HG03135 (cell line): Measurements from ENCODE around the gene L3MBTL4.
"Not testable (repeated sequence)": the region's sequence is repeated elsewhere in the genome, so short reads cannot be mapped to it uniquely, and the experiment has no call there.

Experiments used
- ATAC-seq: cut with Tn5 transposase; IDR thresholded peaks from one replicate; pipeline ENCODE4 v1.9.1; 2021; ENCODE audit warnings: mild to moderate bottlenecking, moderate library complexity; ENCODE audit not compliant: unreplicated experiment

L3MBTL4 gene

DNA sequence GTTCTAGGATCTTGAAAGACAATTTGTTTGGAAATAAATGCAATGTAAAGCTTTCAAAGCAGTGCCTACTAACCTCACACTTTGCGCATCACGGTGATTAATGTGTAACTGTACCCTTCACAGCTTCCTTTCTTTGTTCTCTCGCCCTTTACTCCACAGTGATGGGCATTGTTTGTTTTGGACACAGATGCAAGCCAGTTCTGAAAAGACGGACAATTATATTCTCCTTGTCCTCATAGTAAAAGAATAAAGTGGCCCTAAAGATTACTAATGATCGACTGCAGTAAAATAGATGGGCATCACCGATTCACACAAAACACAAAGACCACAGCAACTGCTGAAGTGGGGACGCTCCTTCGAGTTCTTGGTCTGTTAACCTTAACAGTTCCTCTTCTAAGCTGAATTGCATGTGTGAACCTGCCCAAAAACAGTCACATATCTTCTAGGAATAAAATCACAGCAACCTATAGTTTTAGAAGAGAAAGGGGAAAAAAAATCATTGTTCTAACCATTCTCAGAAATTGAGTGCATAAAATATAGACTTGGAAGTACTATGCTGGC lies 7.7 kb downstream of the L3MBTL4 start:
- no peak for ATAC-seq

DNA sequence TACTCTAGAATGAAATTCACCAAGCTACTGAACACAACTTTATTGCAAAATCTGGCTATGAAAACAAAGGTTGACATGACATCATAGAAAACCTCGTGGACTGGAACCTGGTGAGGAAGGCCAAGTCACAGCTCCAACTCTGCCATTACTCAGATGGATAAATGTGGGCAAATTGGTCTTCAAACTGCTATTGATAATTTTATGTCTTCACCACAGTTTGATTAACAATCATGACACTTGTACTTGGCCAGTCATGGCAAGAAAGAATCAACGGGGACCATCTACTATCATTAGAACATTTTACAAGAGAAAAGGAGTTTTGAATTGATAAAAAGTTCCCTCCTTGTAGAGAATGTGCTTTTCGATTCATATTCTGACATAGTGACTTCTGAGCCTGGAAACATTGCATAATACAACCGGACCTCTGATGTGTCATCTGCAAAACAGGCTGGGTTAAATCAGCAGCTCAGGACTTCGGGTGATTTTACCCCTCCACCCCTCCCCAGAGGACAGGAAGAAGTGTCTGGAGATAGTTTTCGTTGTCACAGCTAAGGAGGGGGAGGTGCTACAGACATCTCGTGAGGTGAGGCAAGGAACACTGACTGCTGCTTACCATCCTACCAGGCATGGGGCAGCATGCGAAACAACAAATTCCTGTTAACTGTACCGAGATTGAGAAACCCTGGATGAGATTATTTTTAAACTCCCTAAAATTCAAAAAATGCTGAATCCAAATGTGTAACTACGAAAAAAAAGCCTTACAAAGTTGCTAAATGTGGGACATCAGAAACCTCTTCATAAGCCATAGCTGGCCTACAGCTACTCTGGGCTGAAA lies 8.4 kb downstream of the L3MBTL4 start:
- no peak for ATAC-seq

DNA sequence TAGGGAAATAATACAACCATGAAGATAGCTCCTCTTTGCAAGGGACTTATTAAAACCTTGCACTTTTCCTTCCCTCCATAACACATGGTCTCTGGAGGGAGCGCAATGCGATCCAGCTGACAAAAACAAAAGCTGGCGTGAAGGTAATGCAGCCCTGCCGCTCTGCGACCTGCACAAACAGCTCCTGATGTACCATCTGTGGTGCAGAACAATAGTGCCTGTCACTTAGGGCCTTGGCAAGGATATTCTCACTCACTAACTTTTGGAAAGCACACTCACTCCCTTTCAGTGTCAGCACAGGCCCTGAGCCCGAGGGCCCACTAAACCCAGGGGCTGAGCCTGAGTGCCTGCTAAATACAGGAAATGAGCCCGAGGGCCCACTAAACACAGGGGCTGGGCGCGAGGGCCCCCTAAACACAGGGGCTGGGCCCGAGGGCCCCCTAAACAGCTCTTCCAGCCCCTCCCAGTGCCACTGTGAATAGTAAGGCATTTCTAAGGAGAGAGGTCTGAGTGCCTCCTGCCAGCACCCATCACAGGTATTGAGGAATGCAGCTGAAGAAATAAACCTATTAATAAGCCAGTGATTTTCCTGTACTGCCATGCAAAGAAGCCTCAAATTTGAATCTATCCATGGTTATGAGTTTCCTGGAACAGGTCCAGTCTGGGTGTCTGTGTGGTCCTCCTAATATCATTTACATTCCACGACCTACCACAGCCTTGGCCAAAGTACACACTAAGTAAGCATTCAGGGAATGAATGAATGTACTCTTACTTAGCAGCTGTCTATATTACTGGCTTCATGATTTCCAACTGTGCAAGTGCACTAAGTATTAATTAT lies 9.3 kb downstream of the L3MBTL4 start:
- ATAC-seq, result no peak

DNA sequence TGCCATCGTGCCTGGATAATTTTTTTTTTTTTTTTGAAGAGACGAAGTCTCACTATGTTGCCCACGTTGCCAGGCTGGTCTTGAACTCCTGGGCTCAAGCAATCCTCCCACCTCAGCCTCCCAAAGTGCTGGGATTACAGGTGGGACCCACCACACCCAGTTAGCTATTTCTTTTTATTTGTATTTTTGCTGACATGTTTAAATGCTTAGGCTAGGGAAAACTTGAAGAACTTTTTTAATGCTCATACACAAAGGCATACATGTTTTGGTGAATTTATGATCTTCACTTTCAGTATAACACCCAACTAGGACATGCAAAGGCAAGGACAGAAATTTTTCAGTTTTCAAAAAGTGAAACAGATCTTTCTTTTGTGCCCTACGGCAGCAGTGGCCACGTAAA lies 9.9 kb downstream of the L3MBTL4 start:
- ATAC-seq, result no peak

DNA sequence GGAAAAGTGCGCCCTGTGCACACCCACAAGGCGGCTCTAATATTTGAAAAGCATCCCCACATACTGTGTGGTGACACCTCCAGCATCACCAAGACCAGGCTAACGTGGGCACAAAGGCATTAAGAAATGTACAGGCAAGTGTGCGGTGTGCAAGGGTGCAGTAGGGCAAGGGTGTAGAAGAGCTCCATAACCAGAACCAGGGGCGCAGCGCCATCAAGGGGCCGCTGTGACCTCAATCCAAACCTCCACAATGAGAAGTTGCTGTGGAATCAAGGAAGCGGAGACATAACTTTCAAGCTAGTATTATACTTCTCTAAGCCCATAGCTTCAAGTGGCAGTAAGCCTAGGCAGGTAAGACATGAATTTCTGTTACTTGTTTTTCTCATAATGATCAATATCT lies 13.0 kb downstream of the L3MBTL4 start:
- ATAC-seq, result no peak

DNA sequence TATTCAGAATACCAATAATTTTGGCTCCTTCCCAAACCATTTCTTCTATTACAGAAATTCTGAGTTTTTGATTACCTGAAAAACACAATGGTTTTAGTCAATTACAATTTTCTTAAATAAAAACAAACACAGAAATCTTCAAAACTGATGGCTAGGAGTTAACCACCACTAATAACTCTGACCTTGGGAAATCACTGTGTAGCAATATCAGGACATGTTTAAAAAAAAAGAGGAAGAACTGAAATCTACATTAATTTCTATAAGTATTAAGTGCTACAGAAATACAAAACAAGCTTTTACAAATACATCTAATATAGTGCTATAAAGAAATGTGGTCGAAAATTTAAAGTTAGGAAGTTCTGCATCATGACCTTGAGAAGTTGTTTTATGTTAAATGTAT lies 14.9 kb downstream of the L3MBTL4 start:
- no peak for ATAC-seq

DNA sequence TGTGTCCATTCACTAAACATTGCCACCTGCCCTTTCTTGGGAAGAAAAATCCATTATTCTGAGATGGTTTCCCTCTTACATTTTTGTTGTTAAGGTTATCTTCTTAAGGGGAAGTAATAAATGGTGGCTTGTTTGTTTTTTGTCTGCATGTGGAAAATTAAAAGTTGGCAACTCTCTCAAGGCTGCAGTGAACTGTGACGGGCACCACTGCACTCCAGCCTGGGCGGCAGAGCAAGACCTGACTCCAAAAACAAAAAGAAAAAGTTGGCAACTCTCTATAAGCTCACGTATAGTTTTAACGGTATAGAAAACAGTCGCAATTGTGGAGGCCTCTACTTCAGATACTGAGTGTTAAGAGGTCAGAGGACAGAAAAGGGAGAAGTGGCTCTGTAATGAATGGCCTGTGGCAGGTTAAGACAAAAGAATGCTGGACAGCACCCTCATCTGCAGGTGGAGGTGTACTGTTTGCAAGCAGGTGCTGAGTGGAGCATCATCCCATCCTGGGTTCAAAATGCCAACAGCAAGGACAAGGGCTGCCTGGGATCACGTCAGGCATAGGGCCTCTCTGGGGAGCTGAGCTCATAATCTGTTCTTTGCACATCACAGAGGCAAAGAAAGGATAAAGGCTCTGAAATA lies 16.7 kb downstream of the L3MBTL4 start:
- no peak for ATAC-seq

DNA sequence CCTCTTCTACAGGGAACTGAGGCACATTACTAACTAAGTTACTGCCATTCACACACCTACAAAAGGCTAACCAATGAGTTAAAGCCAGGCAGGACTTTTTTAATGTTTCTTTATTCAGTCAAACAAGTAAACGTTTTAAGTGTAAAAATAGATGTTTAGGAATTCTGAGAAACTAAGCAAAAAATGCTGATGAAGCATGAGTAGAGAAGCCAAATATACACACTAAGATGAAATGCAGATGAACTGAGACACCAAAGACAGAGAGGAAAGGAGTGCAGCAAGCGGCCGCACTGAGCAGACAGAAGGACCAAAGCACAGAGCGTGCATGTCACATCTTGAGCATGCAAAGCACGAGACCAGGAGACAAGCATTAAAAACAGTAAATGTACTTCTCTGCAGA lies 17.9 kb downstream of the L3MBTL4 start:
- no peak for ATAC-seq

DNA sequence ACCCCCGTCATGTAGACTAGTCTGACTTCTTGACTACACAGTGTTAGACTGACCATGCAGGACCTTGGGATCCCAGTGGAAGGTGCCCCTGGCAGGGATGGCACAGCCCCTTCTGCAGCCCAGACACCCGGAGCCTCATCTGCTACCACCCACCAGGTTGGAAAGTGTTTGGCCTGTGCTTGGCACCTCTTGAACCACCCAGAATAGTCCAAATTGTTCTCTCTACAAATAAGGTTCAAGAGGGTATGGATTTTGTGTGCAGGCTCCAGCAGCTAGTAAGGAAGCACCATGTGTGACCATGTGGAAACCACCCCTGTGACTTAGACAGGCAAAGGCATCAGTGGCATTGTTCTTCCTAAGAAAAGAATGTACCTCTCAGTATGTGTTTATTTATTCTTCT lies 18.4 kb downstream of the L3MBTL4 start:
- ATAC-seq, result no peak

DNA sequence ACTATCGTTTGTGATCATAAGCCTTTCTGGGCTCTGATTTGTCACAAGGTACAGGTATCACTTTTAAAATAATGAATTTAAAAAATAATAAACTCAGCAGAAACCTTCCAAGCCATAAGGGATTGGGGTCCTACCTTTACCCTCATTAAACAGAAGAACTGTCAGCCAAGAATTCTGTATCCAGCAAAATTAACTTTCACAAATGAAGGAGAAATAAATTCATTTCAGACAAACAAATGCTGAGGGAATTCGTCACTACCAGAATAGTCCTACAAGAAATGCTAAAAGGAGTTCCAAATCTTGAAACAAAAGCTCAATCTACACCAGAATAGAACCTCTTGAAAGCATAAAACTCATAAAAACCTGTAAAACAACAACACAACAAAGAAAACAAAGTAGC lies 25.7 kb downstream of the L3MBTL4 start:
- no peak for ATAC-seq

DNA sequence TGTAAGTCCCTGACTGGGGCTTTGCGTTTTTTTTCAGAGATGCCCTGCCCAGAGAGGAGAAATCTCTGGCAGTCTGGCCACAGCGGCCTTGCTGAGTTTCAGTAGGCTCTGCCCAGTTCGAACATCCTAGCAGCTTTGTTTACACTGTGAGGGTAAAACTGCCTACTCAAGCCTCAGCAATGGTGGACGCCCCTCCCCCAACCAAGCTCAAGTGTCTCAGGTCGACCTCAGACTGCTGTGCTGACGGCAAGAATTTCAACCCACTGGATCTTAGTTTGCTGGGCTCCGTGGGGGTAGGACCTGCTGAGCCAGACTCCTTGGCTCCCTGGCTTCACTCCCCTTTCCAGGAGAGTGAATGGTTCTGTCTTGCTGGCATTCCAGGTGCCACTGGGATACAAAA lies 31.7 kb downstream of the L3MBTL4 start:
- ATAC-seq, result no peak

DNA sequence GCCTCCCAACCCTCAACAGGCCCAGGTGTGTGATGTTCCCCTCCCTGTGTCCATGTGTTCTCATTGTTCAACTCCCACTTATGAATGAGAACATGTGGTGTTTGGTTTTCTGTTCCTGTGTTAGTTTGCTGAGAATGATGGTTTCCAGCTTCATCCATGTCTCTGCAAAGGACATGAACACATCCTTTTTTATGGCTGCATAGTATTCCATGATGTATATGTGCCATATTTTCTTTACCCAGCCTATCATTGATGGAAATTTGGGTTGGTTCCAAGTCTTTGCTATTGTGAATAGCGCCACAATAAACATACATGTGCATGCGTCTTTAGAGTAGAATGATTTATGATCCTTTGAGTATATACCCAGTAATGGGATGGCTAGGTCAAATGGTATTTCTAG lies 37.2 kb downstream of the L3MBTL4 start:
- ATAC-seq, result not testable (repeated sequence)

DNA sequence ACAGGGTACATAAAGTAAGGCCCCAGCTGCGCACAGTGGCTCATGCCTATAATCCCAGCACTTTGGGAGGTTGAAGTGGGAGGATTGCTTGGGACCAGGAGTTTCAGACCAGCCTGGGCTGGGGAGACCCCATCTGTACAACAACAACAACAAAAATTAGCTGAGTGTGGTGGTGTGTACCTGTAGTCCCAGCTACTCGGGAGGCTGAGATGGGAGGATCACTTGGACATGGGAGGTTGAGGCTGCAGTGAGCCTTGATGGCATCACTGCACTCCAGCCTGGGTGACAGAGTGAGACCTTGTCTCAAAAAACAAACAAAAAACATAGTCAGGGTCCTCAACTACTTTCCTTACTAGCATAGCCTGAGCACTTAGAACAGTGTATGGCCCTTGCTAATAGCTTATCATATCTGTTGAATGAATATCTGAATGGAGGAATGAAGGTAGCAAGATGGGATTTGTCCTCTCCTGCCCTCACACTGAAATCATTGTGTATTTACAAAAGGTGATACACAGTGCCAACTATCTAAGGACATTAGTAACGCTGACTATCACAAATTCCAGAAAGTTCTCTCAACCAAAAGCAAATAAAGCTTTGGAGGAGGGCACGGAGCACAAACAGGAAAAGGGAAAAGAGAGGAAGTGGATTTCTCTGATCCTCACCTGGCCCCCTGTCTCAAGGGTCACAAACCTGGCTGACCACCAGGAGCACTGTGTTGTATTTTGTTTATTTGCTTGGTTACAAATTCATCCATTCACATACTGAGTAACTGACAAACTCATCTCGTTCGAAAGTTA lies 38.1 kb downstream of the L3MBTL4 start:
- no peak for ATAC-seq

DNA sequence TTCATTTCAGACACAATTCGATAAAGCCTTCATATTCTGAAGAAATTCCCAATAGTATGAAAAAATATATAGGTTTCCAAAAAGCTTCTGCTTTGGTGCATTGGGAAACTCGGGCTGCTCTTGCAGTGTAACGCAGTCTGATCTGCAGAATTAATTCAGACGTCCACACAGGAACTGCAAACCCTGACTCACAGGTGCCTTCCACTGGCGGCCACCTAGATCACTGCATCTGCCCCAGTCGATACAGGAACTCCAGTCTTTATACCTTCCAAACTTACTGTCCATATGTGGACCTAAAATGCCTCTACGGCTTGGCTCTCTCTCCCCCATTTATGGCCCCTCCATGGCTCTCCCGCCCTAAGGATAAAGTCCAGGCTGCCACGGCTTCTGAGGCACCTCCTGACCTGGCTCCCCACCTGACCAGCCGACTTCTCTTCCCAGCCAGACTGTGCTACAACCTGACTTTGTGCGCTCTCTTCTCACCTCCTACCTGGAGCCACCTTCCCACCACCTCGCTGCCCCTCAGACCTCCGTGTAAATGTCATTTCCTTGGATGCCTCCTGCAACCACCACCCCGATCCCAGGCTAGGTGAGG lies 39.7 kb downstream of the L3MBTL4 start:
- no peak for ATAC-seq

DNA sequence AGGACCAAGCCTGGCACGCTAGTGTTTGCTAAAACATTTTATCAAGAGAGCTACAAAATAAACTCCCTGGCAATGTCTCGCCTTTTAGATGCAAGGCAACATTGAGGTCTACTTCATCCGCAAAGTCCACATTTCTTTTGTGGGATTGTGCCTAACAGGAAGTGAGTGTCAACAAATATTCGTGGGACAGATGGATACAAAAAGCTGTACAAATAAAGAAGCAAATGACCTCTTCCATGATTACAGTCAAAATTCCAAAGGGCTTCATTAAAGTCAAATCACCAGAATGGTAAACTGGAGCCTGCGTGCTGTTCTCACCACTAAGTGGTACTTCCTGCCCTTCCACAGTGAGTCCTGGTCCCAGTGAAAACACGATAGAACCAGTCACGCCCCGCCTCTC lies 40.4 kb downstream of the L3MBTL4 start:
- ATAC-seq, result no peak

DNA sequence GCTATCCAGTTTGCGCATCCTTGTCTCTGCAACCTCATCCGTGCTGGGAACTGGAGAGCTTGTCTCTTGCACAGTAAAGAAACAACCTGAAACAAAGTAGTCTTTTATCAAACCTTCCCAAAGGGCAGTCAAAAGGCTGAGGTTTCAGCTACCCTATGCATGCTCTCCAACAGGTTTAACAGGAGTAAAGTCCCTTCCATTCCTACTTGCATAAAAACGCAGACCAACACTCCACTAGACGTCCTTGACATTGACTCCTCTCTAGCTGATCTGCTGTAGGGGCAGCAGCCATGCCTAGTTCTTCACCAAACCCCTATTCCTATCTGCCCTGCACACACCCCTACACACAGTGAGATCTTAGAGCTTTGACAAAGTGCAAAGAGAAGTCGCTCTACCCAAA lies 41.5 kb downstream of the L3MBTL4 start:
- no peak for ATAC-seq

DNA sequence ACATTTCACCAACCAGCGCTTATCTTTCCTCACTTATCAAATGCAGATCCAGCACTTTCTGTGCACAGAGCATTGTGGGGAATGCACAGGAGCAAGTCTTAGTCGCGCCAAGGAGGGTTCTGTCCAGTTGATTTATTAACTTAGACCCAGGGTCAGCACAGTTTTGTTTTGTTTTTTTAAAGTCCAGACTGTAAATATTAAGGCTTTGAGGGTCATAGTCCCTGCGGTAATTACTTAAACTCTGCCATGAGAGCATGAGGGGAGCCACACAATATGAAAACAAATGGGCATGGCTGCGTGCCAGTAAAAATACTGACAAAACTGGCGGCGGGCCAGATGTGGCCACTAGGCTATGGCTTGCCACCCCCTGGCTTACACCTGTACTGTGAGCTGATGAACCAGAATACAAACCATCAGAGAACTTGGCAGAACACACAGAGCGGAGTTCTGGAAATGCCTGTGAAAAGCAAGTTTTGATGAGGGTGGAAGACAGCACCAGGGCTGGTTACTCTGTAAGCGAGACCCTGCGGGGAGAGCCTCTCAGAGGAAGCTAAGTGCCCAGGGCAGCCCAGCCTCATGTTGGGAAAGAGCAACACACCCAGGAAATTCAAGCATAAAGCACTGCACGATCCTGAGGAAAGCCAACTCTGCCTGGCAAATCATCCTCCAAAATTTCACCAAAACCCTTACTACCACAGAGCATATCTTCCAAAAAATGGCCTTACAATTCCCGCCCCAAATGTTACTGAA lies 43.6 kb downstream of the L3MBTL4 start:
- no peak for ATAC-seq

DNA sequence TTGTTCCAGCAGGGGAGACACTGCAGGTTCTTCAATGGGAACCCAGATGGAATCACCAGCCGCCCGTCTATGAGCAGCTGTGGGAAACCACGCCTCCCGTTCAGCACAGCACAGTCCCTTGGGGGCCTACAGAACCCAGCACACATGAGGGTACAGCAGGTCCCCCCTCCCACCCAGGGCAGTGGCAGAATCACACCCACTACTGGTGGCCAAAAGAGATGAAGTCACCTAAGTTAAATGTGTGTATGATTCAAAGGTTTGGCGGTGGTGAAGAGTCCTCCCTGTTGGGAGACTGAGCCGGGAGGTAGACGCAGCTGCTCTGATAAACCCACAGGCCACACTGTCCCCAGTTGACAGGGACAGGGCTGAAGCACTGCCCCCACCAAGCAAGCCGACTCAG lies 44.3 kb downstream of the L3MBTL4 start:
- no peak for ATAC-seq

DNA sequence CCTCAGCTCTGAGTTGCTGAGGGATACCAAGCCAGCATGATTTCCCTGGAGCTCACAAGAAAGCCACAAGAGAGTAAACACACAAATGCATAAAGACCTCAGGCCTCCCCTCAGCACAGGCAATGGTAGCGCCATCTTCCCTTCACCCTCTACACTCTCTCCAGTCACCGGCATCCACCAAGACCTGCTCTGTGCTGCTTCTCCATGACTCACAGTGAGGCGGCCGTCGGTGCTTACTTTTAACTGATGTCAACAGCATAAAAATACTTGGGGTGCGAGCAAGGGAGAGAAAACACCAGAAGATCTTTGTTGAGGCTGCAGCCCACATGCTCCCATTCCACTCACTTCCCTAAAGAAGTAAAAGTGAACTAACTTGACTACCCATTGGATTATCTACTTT lies 46.7 kb downstream of the L3MBTL4 start:
- ATAC-seq, result no peak

DNA sequence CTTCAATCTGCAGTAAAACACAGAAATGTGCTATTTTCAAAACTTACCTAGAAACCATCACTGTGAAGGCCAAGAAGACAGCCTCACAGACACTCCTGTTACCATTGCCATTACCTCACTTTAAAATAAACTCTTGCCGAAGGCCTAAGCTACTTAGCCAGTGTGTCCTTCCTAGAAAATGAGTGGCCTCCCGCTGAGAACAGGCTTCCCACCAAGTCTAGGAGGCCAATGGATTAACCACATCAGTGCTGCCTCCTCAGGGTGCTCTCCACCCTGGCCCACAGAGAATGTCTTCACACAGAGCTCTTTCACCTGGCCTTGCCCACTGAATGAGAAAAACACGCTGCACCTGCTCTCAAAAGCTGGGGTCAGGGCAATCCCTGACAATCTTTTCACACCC lies 47.5 kb downstream of the L3MBTL4 start:
- no peak for ATAC-seq
